H1 (cell line): ENCODE results near the gene A3GALT2. TPM values are rescaled to one million over a fixed set of nuclear protein-coding genes. Genes with fewer than 3 reads are reported as not detected.

Experiments used
- ASH2L ChIP-seq: fragments of 200-600, 300-600 bp; sonication (generic); IDR thresholded peaks from one replicate; pipeline ENCODE4 v1.7.1; 2017; ENCODE audit warnings: low read length
- polyA plus RNA-seq, 7 experiments: library from polyadenylated mRNA; depleted of rRNA in 3 of 7; stranded (reverse) in 5 of 7; unstranded in 2 of 7; fragments of >200 nt in 5 of 7; fragments of 200-250 nt in 2 of 7; gene quantifications; 1 replicate in 5 of 7; 2 replicates in 1 of 7; 4 replicates in 1 of 7; pipeline versions ENCODE4 v1.2.1 to v1.2.3, GENCODE V29; 2011 to 2013; ENCODE audit warnings: missing spikeins in 2 of 7, mixed read lengths in 2 of 7
- total RNA-seq: library from RNA; stranded (reverse); fragmentation: NEBNext Ultra II Directional; extraction: Animal tissue kit (Norgen Biotek cat#: 25700); gene quantifications from 2 replicates; pipeline ENCODE4 v1.2.1, GENCODE V29; 2021

The A3GALT2 gene
- total and polyA plus RNA-seq, 2 of the 8 experiments (the other 6 are each of a cell fraction or from before 2014, with no cell fraction given) = not detected

GRCh38 chr1:33349081-33349759, 28.3 kb upstream of the A3GALT2 start (continued):
- TF ChIP-seq ASH2L = peak; percentile 30
